CD4-positive, alpha-beta T cell treated with Interleukin-12 subunit alpha and Interleukin-12 subunit beta, for 1 hour (primary cell): ENCODE data around the gene P2RY14.

Experiments
- DNase-seq: peaks from one replicate; pipeline ENCODE4 v3.0.0-alpha.2; 2020

The P2RY14 gene

DNA sequence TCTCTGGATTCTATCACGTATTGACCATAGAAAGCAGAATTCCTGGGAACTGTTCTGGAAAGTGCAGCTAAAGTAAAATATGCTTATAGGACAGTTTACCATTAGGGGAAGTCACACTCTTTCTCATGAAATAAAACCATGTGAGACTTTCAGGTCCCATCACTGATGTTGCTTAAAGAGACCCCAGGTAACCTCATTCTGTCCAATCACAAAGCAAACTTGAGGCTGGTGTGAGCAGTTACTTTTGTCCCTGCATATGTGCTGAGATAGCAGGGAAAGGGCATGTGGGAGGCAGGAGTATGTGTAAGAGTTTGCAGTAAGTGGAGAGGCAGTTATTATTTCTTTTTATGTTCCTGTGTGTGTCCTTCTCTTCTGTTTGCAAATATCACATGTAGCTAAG is 22.2 kb upstream of the P2RY14 start:
- DNase-seq: no peak

- no peak for DNase-seq
Observed at GRCh38 chr3:151299006-151299405, 20.7 kb upstream of the P2RY14 start.

DNA sequence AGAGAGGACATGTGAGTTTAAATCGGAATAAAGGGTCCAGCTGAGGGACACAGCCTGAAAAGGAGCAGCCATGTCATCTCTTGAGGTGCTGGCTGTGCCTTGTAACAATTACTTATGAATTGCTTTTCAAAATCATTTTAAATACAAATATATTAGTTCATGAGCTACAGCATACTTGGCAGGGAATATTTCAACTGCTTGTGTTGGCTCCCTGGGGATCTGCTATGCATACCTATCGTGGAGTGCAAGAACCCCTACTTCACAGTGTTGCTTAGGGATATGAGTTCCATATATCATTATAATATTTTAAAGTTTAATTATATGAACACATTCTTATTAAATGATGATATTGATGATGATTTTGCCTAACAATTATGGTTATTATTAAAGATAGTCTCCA is 19.1 kb upstream of the P2RY14 start:
- DNase-seq: no peak

GRCh38 chr3:151296226-151296625 is 17.9 kb upstream of the P2RY14 start:
- no peak for DNase-seq

DNA sequence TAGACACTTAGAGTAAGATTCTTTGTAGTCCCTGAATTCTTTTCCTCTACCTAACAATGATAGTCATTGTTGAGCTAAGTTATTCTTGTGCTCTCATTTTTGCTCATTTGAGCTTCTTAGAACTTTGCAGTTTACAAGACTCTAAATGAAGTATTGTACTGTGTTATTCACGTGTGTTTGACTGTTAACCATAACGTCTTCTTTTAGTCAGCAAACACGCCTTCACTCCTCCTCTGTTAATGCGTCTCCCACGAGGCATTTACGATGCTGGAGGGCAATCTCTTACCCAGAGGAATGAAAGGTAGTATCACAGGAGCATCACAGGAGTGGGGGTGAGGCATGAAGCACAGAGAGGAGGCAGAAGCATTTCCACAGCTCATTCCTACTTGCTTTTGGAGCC is 14.8 kb upstream of the P2RY14 start:
- DNase-seq: no peak

- DNase-seq: no peak
Observed at GRCh38 chr3:151290673-151291072, 12.3 kb upstream of the P2RY14 start.

DNA sequence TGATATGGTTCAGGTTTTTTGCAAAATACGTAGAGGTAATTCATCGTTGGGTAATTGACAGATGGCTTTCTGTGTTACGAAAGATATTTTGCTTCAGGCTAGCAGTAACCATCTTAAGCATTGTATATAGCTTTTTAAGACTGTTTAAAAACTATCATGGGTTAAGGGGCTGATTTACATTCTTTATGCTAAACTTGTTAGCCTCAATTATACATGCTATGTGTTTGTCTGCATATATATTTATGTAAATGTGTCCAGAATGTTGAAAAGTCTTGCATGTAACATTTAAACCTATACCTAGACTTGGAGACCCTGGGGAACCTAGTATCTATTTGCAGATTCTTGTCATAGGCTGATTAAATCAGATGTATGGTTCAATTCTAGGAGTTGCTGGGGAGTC is 11.1 kb upstream of the P2RY14 start:
- DNase-seq: no peak

DNA sequence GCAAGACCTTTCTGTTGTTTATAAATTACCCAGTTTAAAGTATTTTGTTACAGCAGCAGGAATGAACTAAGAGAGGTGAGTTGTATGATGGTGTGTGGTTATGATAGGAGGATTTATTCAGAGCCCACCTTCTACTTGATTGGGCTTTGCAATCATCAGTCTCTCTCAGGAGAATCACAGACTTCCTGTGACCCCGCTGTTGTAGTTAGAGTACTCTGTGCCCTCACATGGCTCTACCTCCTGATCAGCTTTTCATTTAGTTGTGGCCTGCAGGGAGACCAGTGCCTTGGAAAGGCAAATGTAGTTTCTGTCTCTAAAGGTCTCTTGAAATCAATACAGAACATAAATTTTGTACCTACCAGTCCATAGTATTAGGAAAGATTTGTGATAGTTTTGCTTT is 7.6 kb upstream of the P2RY14 start:
- no peak for DNase-seq

DNA sequence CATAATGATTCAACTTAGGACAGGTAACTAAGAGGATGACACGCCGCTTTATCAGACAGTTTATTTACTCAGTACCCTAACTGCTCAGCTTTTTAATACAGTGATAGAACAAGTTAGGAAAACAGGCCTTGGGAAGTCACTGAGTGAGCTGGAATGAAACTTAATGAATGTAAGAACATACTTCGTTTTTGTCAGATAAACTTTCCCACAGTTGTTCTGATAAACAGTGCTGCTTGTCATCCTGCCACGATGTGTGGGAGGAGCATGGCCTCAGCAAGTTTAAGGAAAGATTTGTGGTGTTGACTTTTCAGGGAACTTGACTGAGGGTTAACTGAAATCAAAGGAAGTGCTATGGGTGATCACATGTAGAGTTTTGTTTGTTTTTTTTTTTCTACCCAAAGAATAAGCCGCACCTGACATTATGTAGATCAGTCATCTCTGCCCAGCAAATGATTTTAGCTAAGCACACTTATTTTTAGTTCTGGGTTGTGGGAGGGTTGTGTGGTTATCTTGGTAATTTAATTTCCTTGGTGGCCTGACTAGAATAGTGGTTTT is 5.6 kb upstream of the P2RY14 start:
- DNase-seq: no peak

- DNase-seq: no peak
Observed at GRCh38 chr3:151283387-151283786, 5.0 kb upstream of the P2RY14 start.

GRCh38 chr3:151282921-151283320 is 4.6 kb upstream of the P2RY14 start:
- peak; percentile 69 for DNase-seq

DNA sequence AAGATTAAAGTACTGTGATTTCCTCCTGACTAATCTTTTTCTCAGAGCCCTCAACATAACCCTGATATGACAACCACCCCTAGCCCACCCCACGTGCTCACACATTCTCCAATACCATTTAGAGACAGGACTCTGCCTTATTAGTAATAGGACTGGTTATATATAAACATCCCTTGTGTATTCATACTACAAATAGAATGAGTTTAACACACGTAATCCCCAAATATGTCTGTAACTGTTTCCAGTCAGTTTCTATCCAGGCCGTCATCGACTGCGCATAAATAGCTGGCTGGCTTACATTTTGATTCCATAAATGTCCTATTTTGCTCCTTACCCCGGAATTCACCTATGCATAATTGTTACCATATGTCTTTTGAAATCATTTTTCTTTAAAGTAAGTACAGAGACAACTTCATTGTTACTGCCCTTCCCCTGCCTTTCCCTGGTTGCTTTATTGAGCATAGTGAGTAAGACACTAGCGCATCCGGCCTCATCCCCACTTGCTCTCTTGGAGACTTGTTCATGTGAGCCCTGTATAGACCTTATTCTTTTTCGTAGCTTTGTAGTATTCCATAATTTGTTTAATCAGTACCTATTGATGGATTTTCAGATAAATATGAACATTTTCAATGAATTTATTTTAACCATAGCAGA is 3.5 kb upstream of the P2RY14 start:
- DNase-seq: no peak

GRCh38 chr3:151276687-151277042 is 1.7 kb downstream of the P2RY14 start:
- DNase-seq: peak; percentile 64

DNA sequence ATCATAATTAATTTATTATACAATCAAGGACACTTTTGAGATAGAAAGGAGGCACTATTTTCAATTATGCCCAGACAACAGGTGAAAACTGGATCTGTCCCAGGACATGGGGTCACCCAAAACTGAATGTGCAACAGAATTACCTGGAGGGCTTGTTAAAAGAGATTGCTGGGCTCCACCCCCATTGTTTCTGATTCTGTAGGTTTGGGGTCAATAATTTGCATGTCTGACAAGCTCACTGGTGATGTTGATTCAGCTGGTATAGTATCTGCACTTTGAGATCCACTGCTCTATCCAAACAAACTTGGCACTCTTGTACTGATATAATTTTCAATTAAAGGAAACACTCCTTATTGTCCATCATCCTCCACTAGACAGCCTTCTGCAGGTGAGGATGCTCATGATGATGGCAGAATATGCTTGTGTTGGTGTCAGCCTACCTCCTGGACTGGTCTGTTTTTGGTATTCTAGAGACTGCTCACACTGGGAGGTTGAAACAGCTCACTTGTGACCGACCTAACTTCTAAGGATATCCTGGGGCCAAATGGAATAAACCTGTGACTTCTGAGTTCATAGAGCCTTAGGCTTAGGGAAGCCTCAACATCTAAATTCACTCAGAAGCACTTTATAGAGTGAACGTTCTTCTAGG is 2.2 kb downstream of the P2RY14 start:
- no peak for DNase-seq

GRCh38 chr3:151275091-151275490 is 3.3 kb downstream of the P2RY14 start:
- no peak for DNase-seq

DNA sequence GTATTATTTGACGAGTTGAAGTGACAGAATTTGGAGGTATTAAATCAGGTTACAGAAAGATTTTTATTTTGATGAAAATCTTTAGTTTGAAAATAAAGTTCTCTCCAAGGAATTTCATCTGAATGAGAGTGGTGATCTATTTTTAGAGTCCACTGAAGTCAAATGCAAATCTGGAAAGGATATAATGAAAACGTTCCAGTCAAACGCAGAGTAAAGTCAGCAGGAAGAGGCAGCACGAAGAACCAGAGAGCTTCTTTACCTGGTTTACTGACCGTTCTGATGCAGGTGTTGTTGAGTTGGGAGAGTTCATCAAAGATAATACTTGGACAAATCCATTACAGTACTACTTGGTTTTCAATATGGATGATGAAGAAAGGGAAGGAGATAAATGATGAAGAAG is 8.7 kb downstream of the P2RY14 start:
- DNase-seq: no peak

DNA sequence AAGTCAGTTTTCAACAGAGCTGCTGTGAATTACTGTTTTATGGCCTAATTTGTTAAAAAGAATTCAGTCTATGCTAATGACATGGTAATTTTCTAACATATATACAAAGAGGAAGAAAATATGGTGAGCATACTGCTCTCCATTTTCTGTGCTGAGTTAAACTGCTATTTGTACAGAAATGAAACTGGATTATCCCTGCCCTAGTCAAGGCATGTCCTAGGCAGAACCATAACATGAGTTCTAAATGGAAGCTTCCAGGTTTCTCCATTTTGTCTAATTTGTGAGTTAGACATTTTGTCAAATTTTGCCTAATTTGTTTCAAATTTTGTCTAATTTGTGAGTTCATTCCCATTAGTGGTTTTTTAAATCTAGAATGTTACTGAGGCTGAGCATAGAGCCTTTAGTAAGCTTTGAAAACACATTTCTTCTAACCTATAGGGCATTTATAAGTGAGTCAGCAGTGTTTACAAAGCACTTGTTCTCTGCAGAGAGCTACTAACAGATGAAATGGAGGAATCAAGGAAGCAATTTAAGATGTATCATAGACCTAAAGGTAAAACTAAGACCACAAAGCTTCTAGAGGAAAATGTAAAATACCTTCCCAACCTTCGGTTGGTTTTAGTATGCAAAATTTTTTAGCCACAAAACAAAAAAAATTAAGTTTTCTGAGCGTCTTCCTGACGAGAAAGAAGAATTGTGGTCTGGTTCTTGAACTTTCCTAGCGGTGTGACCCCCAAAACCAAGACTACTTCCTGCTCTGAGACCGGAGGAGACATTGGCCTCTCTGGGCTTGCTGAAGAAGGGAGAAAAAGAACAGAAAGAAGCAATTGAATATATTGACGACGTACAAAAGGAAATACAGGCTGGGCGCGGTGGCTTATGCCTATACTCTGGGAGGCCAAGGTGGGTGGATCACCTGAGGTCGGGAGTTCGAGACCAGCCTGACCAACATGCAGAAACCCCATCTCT is 9.8 kb downstream of the P2RY14 start:
- DNase-seq: peak; percentile 32

- no peak for DNase-seq
Observed at GRCh38 chr3:151267066-151267465, 11.3 kb downstream of the P2RY14 start.

GRCh38 chr3:151265866-151266265 is 12.5 kb downstream of the P2RY14 start:
- DNase-seq: no peak

GRCh38 chr3:151265166-151265565 is 13.2 kb downstream of the P2RY14 start:
- no peak for DNase-seq

GRCh38 chr3:151264605-151265004 is 13.7 kb downstream of the P2RY14 start:
- no peak for DNase-seq

- DNase-seq: no peak
Observed at GRCh38 chr3:151262871-151263525, 15.3 kb downstream of the P2RY14 start.

DNA sequence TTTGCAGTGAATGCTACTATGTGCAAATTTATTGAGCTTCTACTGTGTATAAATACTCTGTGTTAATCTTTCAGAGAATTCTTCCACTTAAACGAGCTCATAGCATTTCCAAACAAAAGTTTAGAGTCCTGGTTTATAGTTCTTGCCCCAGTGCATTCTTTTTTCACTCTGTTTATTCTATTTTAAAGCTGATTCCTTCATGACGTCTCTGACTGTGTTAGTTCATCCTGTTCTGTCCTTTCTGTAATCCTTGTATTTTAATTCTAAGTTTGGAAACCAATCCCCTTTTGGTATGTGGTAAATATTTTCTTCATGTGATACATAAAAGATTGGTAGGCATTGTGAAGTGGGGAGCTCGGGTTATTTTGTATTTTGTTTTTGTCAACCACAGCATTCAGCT is 18.7 kb downstream of the P2RY14 start:
- DNase-seq: no peak
